Activated T-helper 2 cell treated with anti-CD3 and anti-CD28 coated beads, Interferon-gamma antibody, Interleukin-2, Interleukin-4, amounts not matched to agents 10 μg/mL and 5 μg/mL and 100 μg/mL, durations not matched to agents 14 hours and 24 hours and 36 hours (primary cell): ENCODE results near the gene OOSP3. TPM values are rescaled to one million over a fixed set of nuclear protein-coding genes. Genes with fewer than 3 reads are reported as not detected.
"Not testable (repeated sequence)": the region's sequence is repeated elsewhere in the genome, so short reads cannot be mapped to it uniquely, and the experiment has no call there.

Experiments
- DNase-seq: peaks from one replicate; pipeline ENCODE4 v3.0.0; 2021; ENCODE audit warnings: low spot score
- H3K27ac Mint-ChIP-seq: one replicate; pipeline ENCODE4 v1.8.0; 2021; ENCODE audit warnings: mixed read lengths
- H3K27me3 Mint-ChIP-seq: one replicate; pipeline ENCODE4 v1.8.0; 2021; ENCODE audit warnings: low read depth, mixed read lengths
- H3K36me3 Mint-ChIP-seq: one replicate; pipeline ENCODE4 v1.8.0; 2021; ENCODE audit warnings: low read depth, mixed read lengths
- H3K4me1 Mint-ChIP-seq: one replicate; pipeline ENCODE4 v1.8.0; 2021; ENCODE audit warnings: low read depth, mixed read lengths
- H3K4me3 Mint-ChIP-seq: one replicate; pipeline ENCODE4 v1.8.0; 2021; ENCODE audit warnings: low read depth, mild to moderate bottlenecking, moderate library complexity, mixed read lengths
- H3K9me3 Mint-ChIP-seq: one replicate; pipeline ENCODE4 v1.8.0; 2021; ENCODE audit warnings: mixed read lengths
- intact Hi-C: fragments of 100-400 bp; cut with micrococcal nuclease; formaldehyde crosslinking; loops from one replicate; pipeline ENCODE4 v1.15.1; 2023
- total RNA-seq: library from RNA; stranded (reverse); gene quantifications from 2 replicates; pipeline ENCODE4 v1.2.3, GENCODE V29; 2022

OOSP3 gene
- not detected in 2 replicates for total RNA-seq

- H3K4me3 Mint-ChIP-seq, result no peak within 1 kb of the TSS
- H3K9me3 Mint-ChIP-seq, result no peaks in the 10 kb centered on the region
- no peaks in the 10 kb centered on the region for H3K36me3 Mint-ChIP-seq
- DNase-seq, result no peak
- H3K27me3 Mint-ChIP-seq, result peaks cover 11% of the 10 kb centered on the region
- peaks cover 4% of the 10 kb centered on the region for H3K4me1 Mint-ChIP-seq
- no peak within 1 kb of the TSS for H3K27ac Mint-ChIP-seq
- intact Hi-C loops, result no loop called here
These were observed at the start of gene OOSP3 for GRCh38 chr11:59878575-59878974. Gene OOSP3 (plus strand): TSS chr11:59878782. CDS start chr11:59878809, 27 bp downstream.

DNA sequence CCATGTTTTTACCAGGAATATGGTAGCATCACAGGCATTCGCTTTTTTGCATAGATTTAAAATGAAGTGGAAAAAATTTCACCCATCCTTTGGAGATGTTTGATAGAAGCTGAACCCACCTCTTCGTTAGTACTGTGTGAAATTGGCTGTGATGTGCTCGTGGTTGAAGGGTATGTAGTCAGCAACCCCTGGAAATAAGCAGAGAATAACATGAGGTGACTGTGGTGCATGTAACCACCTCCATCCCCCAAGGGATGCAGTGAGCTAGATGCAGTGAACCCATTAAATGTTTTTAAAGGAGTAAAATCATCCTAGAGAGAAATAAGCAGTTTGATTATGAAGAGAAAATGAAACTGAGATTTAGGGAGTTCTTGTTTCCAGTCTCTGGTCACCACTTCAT is 49.2 kb upstream of the OOSP3 start:
- no peaks in the 10 kb centered on the region for H3K36me3 Mint-ChIP-seq
- no peak for DNase-seq
- H3K4me3 Mint-ChIP-seq, result no peak overlapping the region
- peaks cover 8% of the 10 kb centered on the region for H3K4me1 Mint-ChIP-seq
- H3K9me3 Mint-ChIP-seq, result no peaks in the 10 kb centered on the region
- H3K27ac Mint-ChIP-seq, result no peak overlapping the region
- intact Hi-C loops, result no loop called here
- H3K27me3 Mint-ChIP-seq, result peaks cover 2% of the 10 kb centered on the region

DNA sequence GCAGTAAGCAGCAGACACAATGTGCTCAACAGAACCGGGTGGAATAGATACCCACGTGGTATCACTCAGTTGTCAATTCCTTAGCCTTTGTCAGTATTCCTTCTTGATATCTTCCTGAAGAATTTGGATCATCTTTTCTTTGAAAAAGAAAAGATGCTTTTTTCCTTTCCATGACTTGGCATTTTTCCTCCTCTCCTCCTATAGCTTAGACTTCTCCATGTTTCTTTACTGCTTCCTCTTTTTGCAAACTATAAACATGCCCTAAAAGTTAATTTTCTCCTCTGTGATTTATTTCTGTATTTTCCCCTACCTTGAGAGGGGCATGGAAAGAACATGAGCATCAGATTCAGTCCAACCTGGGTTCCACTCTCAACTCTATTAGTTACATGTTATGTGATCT is 45.0 kb upstream of the OOSP3 start:
- H3K27ac Mint-ChIP-seq, result no peak overlapping the region
- no peaks in the 10 kb centered on the region for H3K36me3 Mint-ChIP-seq
- DNase-seq, result no peak
- peaks cover 8% of the 10 kb centered on the region for H3K4me1 Mint-ChIP-seq
- H3K4me3 Mint-ChIP-seq, result no peak overlapping the region
- no peaks in the 10 kb centered on the region for H3K9me3 Mint-ChIP-seq
- peaks cover 12% of the 10 kb centered on the region for H3K27me3 Mint-ChIP-seq
- intact Hi-C loops, result no loop called here

DNA sequence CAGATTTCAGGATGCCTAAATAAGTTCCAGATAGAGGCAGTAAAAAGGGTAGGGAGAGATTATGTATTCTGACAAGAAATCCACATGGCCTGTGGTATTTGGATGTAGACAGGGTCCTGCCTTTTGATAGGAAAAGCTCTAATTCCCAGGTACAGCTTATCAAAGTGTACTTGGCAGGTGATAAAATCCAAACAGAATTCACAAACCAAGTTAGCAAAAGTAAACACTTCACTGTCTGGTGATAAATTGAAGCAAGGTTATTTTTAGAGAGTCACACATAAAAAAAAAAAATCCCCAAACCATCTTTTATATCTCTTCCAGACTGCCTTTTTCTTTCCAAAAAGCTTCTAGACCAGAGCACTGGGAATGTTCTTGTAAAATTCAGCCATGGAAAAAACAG is 39.0 kb upstream of the OOSP3 start:
- DNase-seq, result no peak
- Mint-ChIP-seq H3K27me3 (peaks cover 11% of the 10 kb centered on the region), H3K9me3 (no peaks in the 10 kb centered on the region), H3K4me3 (no peak overlapping the region), H3K27ac (no peak overlapping the region), H3K36me3 (no peaks in the 10 kb centered on the region), H3K4me1 (peaks cover 6% of the 10 kb centered on the region)
- intact Hi-C loops, result no loop called here

- Mint-ChIP-seq H3K27ac (no peak overlapping the region), H3K9me3 (no peaks in the 10 kb centered on the region), H3K27me3 (peaks cover 8% of the 10 kb centered on the region), H3K36me3 (no peaks in the 10 kb centered on the region), H3K4me3 (no peak overlapping the region), H3K4me1 (peaks cover 8% of the 10 kb centered on the region)
- DNase-seq, result no peak
- intact Hi-C loops, result no loop called here
These were observed 37.1 kb upstream of the OOSP3 start for GRCh38 chr11:59841514-59841913.

GRCh38 chr11:59842316-59842715 is 36.3 kb upstream of the OOSP3 start:
- H3K9me3 Mint-ChIP-seq, result peaks cover under 1% of the 10 kb centered on the region
- H3K4me3 Mint-ChIP-seq, result no peak overlapping the region
- intact Hi-C loops, result no loop called here
- H3K36me3 Mint-ChIP-seq, result no peaks in the 10 kb centered on the region
- H3K4me1 Mint-ChIP-seq, result peaks cover 8% of the 10 kb centered on the region
- no peak for DNase-seq
- H3K27me3 Mint-ChIP-seq, result peaks cover 1% of the 10 kb centered on the region
- H3K27ac Mint-ChIP-seq, result no peak overlapping the region

GRCh38 chr11:59845399-59845798 is 33.2 kb upstream of the OOSP3 start, which contains the start of gene CBLIF:
Gene CBLIF (minus strand): TSS chr11:59845499. CDS start chr11:59845453, 46 bp downstream.
- Mint-ChIP-seq H3K36me3 (no peaks in the 10 kb centered on the region), H3K27me3 (peaks cover 1% of the 10 kb centered on the region), H3K27ac (no peak within 1 kb of the TSS), H3K9me3 (peaks cover 4% of the 10 kb centered on the region), H3K4me1 (peaks cover 8% of the 10 kb centered on the region), H3K4me3 (no peak within 1 kb of the TSS)
- no peak for DNase-seq
- intact Hi-C loops, result no loop called here

DNA sequence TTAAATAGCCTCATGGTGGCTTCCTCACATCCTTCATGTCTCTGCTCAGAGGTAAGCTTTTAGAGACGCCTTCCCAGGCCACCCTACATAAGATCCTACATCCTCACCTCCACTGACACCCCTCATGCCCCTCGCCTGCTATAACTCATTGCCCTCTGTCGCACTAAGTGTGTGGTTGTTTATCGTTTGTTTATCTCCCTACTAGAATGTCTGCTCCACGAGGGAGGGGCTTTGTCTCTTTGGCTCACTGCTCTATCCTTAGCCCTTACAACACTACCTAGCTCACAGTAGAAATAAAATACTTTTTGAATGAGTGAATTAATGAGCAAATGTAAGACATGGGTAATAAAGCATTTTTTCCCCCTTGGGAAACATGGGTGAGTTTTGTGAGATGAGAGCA is 32.0 kb upstream of the OOSP3 start:
- Mint-ChIP-seq H3K4me1 (peaks cover 6% of the 10 kb centered on the region), H3K9me3 (peaks cover 11% of the 10 kb centered on the region), H3K4me3 (no peak overlapping the region), H3K27me3 (peaks cover 1% of the 10 kb centered on the region), H3K27ac (no peak overlapping the region), H3K36me3 (no peaks in the 10 kb centered on the region)
- intact Hi-C loops, result no loop called here
- DNase-seq, result no peak

- H3K36me3 Mint-ChIP-seq, result no peaks in the 10 kb centered on the region
- H3K27me3 Mint-ChIP-seq, result peaks cover 1% of the 10 kb centered on the region
- H3K4me1 Mint-ChIP-seq, result peaks cover 2% of the 10 kb centered on the region
- peaks cover 12% of the 10 kb centered on the region for H3K9me3 Mint-ChIP-seq
- no peak for DNase-seq
- H3K4me3 Mint-ChIP-seq, result no peak overlapping the region
- intact Hi-C loops, result no loop called here
- H3K27ac Mint-ChIP-seq, result no peak overlapping the region
These were observed 31.0 kb upstream of the OOSP3 start for GRCh38 chr11:59847626-59848025.

DNA sequence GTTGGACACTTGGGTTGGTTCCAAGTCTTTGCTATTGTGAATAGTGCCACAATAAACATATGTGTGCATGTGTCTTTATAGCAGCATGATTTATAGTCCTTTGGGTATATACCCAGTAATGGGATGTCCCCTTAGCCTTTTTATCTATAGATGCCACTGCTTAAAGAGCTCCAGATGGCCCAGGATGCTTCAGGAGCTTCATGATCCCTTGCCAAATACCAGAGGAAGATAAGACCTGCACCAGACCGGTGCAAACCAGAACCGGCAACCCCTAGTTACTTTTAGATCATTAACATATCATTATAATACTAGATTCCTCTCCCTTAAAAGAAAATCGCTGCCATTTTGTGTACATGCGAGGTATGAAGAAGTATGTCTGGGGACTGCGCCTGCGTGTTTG is 30.1 kb upstream of the OOSP3 start:
- H3K27ac Mint-ChIP-seq, H3K4me1 Mint-ChIP-seq, H3K36me3 Mint-ChIP-seq, intact Hi-C loops, H3K4me3 Mint-ChIP-seq, DNase-seq, H3K27me3 Mint-ChIP-seq: not testable (repeated sequence)
- peaks cover 12% of the 10 kb centered on the region for H3K9me3 Mint-ChIP-seq

DNA sequence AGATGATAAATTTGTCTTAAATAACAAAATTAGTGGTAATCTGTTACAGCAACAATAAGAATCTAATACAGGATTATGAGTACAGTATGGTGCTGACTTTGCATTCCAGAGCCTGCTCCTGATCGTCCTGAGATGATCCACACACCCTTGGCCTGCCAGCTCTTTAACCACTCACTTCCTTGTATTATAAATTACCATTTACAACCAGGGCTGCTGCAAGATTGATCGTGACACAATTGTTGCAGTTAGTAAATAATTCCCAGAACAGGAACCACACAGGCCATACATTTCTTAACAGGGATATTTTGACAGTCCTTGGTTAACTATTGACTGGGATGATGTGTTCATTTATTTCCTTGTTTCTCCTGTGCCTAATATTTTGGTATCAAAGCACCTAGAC is 29.5 kb upstream of the OOSP3 start:
- Mint-ChIP-seq H3K27ac (no peak overlapping the region), H3K27me3 (no peaks in the 10 kb centered on the region), H3K36me3 (no peaks in the 10 kb centered on the region), H3K9me3 (peaks cover 12% of the 10 kb centered on the region), H3K4me3 (no peak overlapping the region), H3K4me1 (peaks cover 5% of the 10 kb centered on the region)
- intact Hi-C loops, result no loop called here
- no peak for DNase-seq

DNA sequence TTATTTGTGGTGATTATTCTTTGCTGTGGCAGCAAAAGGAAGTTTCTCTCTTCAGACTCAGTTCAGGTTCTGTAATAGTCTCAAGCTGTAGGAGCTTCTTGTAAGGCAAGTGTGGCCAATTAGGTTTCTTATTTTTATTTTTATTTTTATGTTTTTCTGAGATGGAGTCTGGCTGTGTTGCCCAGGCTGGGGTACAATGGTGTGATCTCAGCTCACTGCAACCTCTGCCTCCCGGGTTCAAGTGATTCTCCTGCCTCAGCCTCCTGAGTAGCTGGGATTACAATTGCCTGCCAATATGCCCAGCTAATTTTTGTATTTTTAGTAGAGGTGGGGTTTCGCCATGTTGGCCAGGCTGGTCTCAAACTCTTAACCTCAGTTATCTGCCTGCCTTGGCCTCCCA is 29.0 kb upstream of the OOSP3 start:
- intact Hi-C loops, result not testable (repeated sequence)

DNA sequence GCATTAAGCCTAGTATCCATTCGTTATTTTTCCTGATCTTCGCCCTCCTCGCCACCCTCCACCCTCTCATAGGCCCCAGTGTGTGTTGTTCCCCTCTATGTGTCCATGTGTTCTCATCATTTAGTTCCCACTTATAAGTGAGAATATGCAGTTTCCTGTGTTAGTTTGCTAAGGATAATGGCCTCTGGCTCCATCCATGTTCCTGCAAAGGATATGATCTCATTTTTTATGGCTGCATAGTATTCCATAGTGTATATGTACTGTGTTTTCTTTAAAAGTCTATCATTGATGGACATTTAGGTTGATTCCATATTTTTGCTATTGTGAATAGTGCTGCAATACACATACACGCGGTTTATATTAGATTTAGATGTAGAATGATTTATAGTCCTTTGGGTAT is 27.2 kb upstream of the OOSP3 start:
- not testable (repeated sequence) for H3K27ac Mint-ChIP-seq, H3K4me3 Mint-ChIP-seq, H3K36me3 Mint-ChIP-seq, DNase-seq, H3K4me1 Mint-ChIP-seq, H3K27me3 Mint-ChIP-seq
- H3K9me3 Mint-ChIP-seq, result peaks cover 15% of the 10 kb centered on the region
- intact Hi-C loops, result loop anchor here (2.0 kb wide), 1 partner anchor 25 kb away; no protein-coding TSS in a partner anchor

More for the DNA sequence above, 29.0 kb upstream of the OOSP3 start:
- not testable (repeated sequence) for DNase-seq, H3K27ac Mint-ChIP-seq, H3K36me3 Mint-ChIP-seq, H3K4me3 Mint-ChIP-seq, H3K27me3 Mint-ChIP-seq, H3K4me1 Mint-ChIP-seq
- peaks cover 12% of the 10 kb centered on the region for H3K9me3 Mint-ChIP-seq

GRCh38 chr11:59854871-59855270 is 23.7 kb upstream of the OOSP3 start:
- Mint-ChIP-seq H3K36me3 (peaks cover 20% of the 10 kb centered on the region), H3K27me3 (no peaks in the 10 kb centered on the region), H3K27ac (no peak overlapping the region), H3K4me1 (peaks cover 34% of the 10 kb centered on the region), H3K9me3 (peaks cover 16% of the 10 kb centered on the region), H3K4me3 (no peak overlapping the region)
- intact Hi-C loops, result loop anchor here (5.0 kb wide), 2 partner anchors 238 to 352 kb away; partner anchors contain the start of gene OSBP
- DNase-seq, result no peak
